Kidney (tissue), 14 donors: ENCODE measurements around the gene COL4A6. TPM values are rescaled to one million over a fixed set of nuclear protein-coding genes. Genes with fewer than 3 reads are reported as not detected.

Experiments used
- DNase-seq, 5 donors: peaks; one replicate each; pipeline ENCODE4 v3.0.0-alpha.2; 2013 to 2020
- FAIRE-seq: peaks from 2 replicates; lab custom pipeline; 2012; peaks lifted over from hg19 to GRCh38; lab: Jason Lieb, UNC
- H3K27ac ChIP-seq, 2 donors: one replicate each; pipeline ENCODE4 v1.7.0; 2013; ENCODE audit warnings: low read depth in 2 of 2, low read length in 2 of 2, inconsistent platforms in 1 of 2
- H3K27me3 ChIP-seq: one replicate; pipeline ENCODE4 v1.7.1; 2013; ENCODE audit warnings: low read length, inconsistent platforms; ENCODE audit not compliant: control insufficient read depth, insufficient read depth
- H3K36me3 ChIP-seq, 3 donors: one replicate each; pipeline versions ENCODE4 v1.7.0 to v1.7.1; 2013; ENCODE audit warnings: low read length in 3 of 3, control low read depth in 1 of 3, inconsistent platforms in 1 of 3; ENCODE audit not compliant: insufficient read depth in 3 of 3, control insufficient read depth in 2 of 3
- H3K4me1 ChIP-seq, 3 donors: one replicate each; pipeline versions ENCODE4 v1.7.0 to v1.7.1; 2013; ENCODE audit warnings: low read length in 3 of 3, inconsistent platforms in 1 of 3, low read depth in 1 of 3; ENCODE audit not compliant: control insufficient read depth in 2 of 3, insufficient read depth in 2 of 3
- H3K4me3 ChIP-seq, 3 donors: one replicate each; pipeline versions ENCODE4 v1.7.0 to v1.8.1; 2013; ENCODE audit warnings: low read length in 3 of 3, control low read depth in 1 of 3, inconsistent platforms in 1 of 3
- H3K9ac ChIP-seq, 3 donors: one replicate each; pipeline versions ENCODE4 v1.7.0 to v1.7.1; 2013; ENCODE audit warnings: low read length in 3 of 3, control low read depth in 1 of 3, inconsistent platforms in 1 of 3
- H3K9me3 ChIP-seq, 3 donors: one replicate each; pipeline versions ENCODE4 v1.7.0 to v1.7.1; 2013; ENCODE audit warnings: low read length in 3 of 3, control low read depth in 1 of 3, inconsistent platforms in 1 of 3; ENCODE audit not compliant: control insufficient read depth in 2 of 3, insufficient read depth in 1 of 3
- intact Hi-C: fragments of 100-400 bp; cut with DNase I; formaldehyde crosslinking; loops from one replicate; pipeline ENCODE4 v1.11.1; 2022
- polyA plus RNA-seq: library from polyadenylated mRNA; stranded (reverse); fragments of 350-450 nt; fragmentation: Illumina TruSeq; extraction: RNeasy Lipid Tissue Mini Kit (QIAGEN cat#74804); gene quantifications from one replicate; pipeline ENCODE4 v1.2.3, GENCODE V29; 2014; ENCODE audit warnings: low read depth, low replicate concordance; ENCODE audit not compliant: insufficient read depth
- total RNA-seq: library from RNA; stranded (reverse); fragmentation: NEBNext Ultra II Directional; extraction: Animal tissue kit (Norgen Biotek cat#: 25700); gene quantifications from one replicate; pipeline ENCODE4 v1.2.1, GENCODE V29; 2021
- TF ChIP-seq, protein P1 (sequence below): IDR thresholded peaks from 3 replicates; pipeline ENCODE4 v1.5.1; 2012; ENCODE audit warnings: mild to moderate bottlenecking, moderate library complexity, borderline replicate concordance; ENCODE audit not compliant: insufficient read depth; ENCODE audit errors: extremely low read depth
- donor health status: control.
- donor health status: control.
- donor health status: control.
- donor health status: control.
- donor health status: control.
- donor health status: DM: yes; HTN: yes; CAD: no.
- donor health status: Normal renal cell carcinoma (clear cell type).

The COL4A6 gene
- total and polyA plus RNA-seq, 2 donors from 2014 or later: 3.3 to 4.1 TPM

- DNase-seq (no peak), FAIRE-seq (no peak)
- no peak overlapping the region for H3K27ac ChIP-seq
- peaks cover 0 to 4% (median 0%) of the 10 kb centered on the region in 3 donors for H3K9me3 ChIP-seq
- no peak overlapping the region for H3K9ac ChIP-seq
- intact Hi-C loops: no loop called here
- TF ChIP-seq, protein P1, sequence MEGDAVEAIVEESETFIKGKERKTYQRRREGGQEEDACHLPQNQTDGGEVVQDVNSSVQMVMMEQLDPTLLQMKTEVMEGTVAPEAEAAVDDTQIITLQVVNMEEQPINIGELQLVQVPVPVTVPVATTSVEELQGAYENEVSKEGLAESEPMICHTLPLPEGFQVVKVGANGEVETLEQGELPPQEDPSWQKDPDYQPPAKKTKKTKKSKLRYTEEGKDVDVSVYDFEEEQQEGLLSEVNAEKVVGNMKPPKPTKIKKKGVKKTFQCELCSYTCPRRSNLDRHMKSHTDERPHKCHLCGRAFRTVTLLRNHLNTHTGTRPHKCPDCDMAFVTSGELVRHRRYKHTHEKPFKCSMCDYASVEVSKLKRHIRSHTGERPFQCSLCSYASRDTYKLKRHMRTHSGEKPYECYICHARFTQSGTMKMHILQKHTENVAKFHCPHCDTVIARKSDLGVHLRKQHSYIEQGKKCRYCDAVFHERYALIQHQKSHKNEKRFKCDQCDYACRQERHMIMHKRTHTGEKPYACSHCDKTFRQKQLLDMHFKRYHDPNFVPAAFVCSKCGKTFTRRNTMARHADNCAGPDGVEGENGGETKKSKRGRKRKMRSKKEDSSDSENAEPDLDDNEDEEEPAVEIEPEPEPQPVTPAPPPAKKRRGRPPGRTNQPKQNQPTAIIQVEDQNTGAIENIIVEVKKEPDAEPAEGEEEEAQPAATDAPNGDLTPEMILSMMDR: no peak
- no peaks in the 10 kb centered on the region for H3K4me1 ChIP-seq
- no peaks in the 10 kb centered on the region for H3K27me3 ChIP-seq
- H3K4me3 ChIP-seq: no peak overlapping the region
- no peaks in the 10 kb centered on the region for H3K36me3 ChIP-seq
Observed at GRCh38 chrX:108453841-108454240, 15.6 kb upstream of the COL4A6 start.

DNA sequence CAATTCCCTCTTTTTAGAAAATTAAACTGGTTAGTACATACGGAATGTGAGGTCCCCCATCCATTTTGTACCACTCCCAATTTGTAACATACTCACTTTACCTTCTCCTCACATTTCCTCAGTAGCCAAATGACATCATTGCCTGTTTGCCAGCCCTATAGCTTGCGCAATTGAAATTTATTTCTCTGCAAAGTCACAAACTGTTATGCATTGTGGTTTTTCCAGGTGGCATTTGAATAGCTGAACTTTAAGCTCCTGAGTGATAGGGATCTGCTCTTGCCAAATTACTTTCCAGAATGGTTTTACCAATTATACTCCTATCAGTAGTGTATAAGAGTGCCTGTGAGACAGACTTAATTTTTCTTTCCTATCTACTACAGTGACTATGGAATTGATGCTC, 9.1 kb upstream of the COL4A6 start:
- DNase-seq (no peak), FAIRE-seq (no peak)
- TF ChIP-seq, protein P1: no peak
- Histone ChIP-seq H3K27me3 (peaks cover 2% of the 10 kb centered on the region), H3K36me3 (no peaks in the 10 kb centered on the region), H3K4me1 (no peaks in the 10 kb centered on the region), H3K4me3 (no peak overlapping the region), H3K9me3 (no peaks in the 10 kb centered on the region), H3K9ac (no peak overlapping the region), H3K27ac (no peak overlapping the region)
- intact Hi-C loops: no loop called here

GRCh38 chrX:108442901-108443464, 4.8 kb upstream of the COL4A6 start:
- no peak for FAIRE-seq
- intact Hi-C loops: no loop called here
- H3K27me3 ChIP-seq: peaks cover 2% of the 10 kb centered on the region
- no peaks in the 10 kb centered on the region for H3K9me3 ChIP-seq
- no peak overlapping the region for H3K27ac ChIP-seq
- H3K4me1 ChIP-seq: no peaks in the 10 kb centered on the region
- DNase-seq: no peak
- no peaks in the 10 kb centered on the region for H3K36me3 ChIP-seq
- TF ChIP-seq, protein P1: no peak
- no peak overlapping the region for H3K4me3 ChIP-seq
- H3K9ac ChIP-seq: no peak overlapping the region
